HL-60 (cell line): ENCODE measurements around the gene ZNF649.
A peak's percentile ranks its signal among the peaks of the same experiment; 100 is the strongest.

Experiments
- DNase-seq, 2 experiments: peaks; one replicate each; pipeline ENCODE4 v3.0.0-alpha.2; 2010 to 2020; ENCODE audit warnings: low read depth in 1 of 2, low spot score in 1 of 2
- H3K27ac ChIP-seq: fragments of 250-450 bp; sonication (Bioruptor Pico); replicated peaks from 2 replicates; pipeline ENCODE4 v1.5.1; 2020; ENCODE audit warnings: mild to moderate bottlenecking, moderate library complexity
- H3K27me3 ChIP-seq: fragments of 250-450 bp; sonication (Bioruptor Pico); 2 replicates; pipeline ENCODE4 v1.5.1; 2021; ENCODE audit warnings: mild to moderate bottlenecking, moderate library complexity; ENCODE audit not compliant: insufficient read depth, poor library complexity, severe bottlenecking
- H3K4me3 ChIP-seq: replicated peaks from 2 replicates; pipeline ENCODE4 v1.5.1; 2011; ENCODE audit warnings: mild to moderate bottlenecking, control low read depth, low read length; ENCODE audit not compliant: insufficient read depth
- CTCF ChIP-seq: IDR thresholded peaks from one replicate; pipeline ENCODE4 v1.5.1; 2011; ENCODE audit warnings: low read length, control low read depth, inconsistent platforms; ENCODE audit not compliant: insufficient read depth
- GABPA ChIP-seq: IDR thresholded peaks from 2 replicates; pipeline ENCODE4 v1.6.1; 2012; ENCODE audit warnings: low read depth
- POLR2AphosphoS5 ChIP-seq: IDR thresholded peaks from 2 replicates; pipeline ENCODE4 v1.6.1; 2012; ENCODE audit warnings: low read depth
- REST ChIP-seq: IDR thresholded peaks from 2 replicates; pipeline ENCODE4 v1.6.1; 2012; ENCODE audit warnings: low read depth; ENCODE audit not compliant: insufficient replicate concordance
- SPI1 ChIP-seq: IDR thresholded peaks from 2 replicates; pipeline ENCODE4 v1.6.1; 2012; ENCODE audit warnings: low read depth, mild to moderate bottlenecking, borderline replicate concordance

Gene ZNF649

GRCh38 chr19:51905206-51905605, 389 bp upstream of the ZNF649 start:
- no peak overlapping the region for H3K4me3 ChIP-seq
- H3K27ac ChIP-seq: peak overlapping the region; percentile 86

GRCh38 chr19:51903192-51903591, 1.6 kb downstream of the ZNF649 start:
- Histone ChIP-seq H3K27ac (peak overlapping the region; percentile 86; the same call in 1 of the 2 replicates), H3K27me3 (no peaks in the 10 kb centered on the region), H3K4me3 (no peak overlapping the region)
- DNase-seq: no peak
- TF ChIP-seq GABPA: no peak
- TF ChIP-seq CTCF: no peak
- TF ChIP-seq SPI1: no peak
- no peak for TF ChIP-seq POLR2AphosphoS5
- TF ChIP-seq REST: no peak

More at GRCh38 chr19:51905206-51905605, 389 bp upstream of the ZNF649 start:
- TF ChIP-seq POLR2AphosphoS5: no peak
- TF ChIP-seq REST: no peak
- no peak for TF ChIP-seq GABPA
- TF ChIP-seq SPI1: no peak
- no peak for TF ChIP-seq CTCF
- no peak for DNase-seq
- no peaks in the 10 kb centered on the region for H3K27me3 ChIP-seq

GRCh38 chr19:51901860-51902259, 3.0 kb downstream of the ZNF649 start:
- no peak overlapping the region for H3K4me3 ChIP-seq
- TF ChIP-seq SPI1: no peak
- no peak for TF ChIP-seq POLR2AphosphoS5
- TF ChIP-seq GABPA: no peak
- no peak for TF ChIP-seq REST
- TF ChIP-seq CTCF: no peak
- no peak overlapping the region for H3K27ac ChIP-seq
- DNase-seq: no peak
- H3K27me3 ChIP-seq: no peaks in the 10 kb centered on the region
